H1 (cell line): Measurements from ENCODE around the gene CASS4. TPM values are rescaled to one million over a fixed set of nuclear protein-coding genes. Genes with fewer than 3 reads are reported as not detected.

ENCODE experiments used
- CTCF ChIA-PET: fragments of 300-600 bp; sonication (Branson Sonifier 250); formaldehyde crosslinking; loops from one replicate; lab custom pipeline; 2021; ENCODE audit not compliant: partially characterized antibody; lab: Charles Lee
- POLR2A ChIA-PET: fragments of 300-600 bp; sonication (Branson Sonifier 250); formaldehyde crosslinking; loops from one replicate; lab custom pipeline; 2021; ENCODE audit warnings: inconsistent platforms; ENCODE audit not compliant: partially characterized antibody; lab: Charles Lee
- DNase-seq, 2 experiments: peaks; one replicate each; pipeline versions ENCODE4 v3.0.0 to v3.0.0-alpha.2; 2010 to 2022; ENCODE audit warnings: low spot score in 2 of 2, low read depth in 1 of 2, mixed read lengths in 1 of 2
- FAIRE-seq: peaks from 2 replicates; lab custom pipeline; 2011; peaks lifted over from hg19 to GRCh38; lab: Jason Lieb, UNC
- H2AFZ ChIP-seq: 2 replicates; pipeline ENCODE4 v1.8.1; 2012; ENCODE audit warnings: low read length, inconsistent platforms
- H2AK5ac ChIP-seq: 2 replicates; pipeline ENCODE4 v1.6.1; 2013; ENCODE audit warnings: low read depth, low read length
- H2BK120ac ChIP-seq: replicated peaks from 2 replicates; pipeline ENCODE3; 2013; ENCODE audit warnings: low read depth, low read length, inconsistent platforms
- H2BK12ac ChIP-seq: 2 replicates; pipeline ENCODE4 v1.6.1; 2013; ENCODE audit warnings: low read depth, low read length
- H2BK15ac ChIP-seq: 2 replicates; pipeline ENCODE4 v1.6.1; 2013; ENCODE audit warnings: low read length
- H2BK20ac ChIP-seq: 2 replicates; pipeline ENCODE4 v1.6.1; 2013; ENCODE audit warnings: low read length
- H2BK5ac ChIP-seq: 2 replicates; pipeline ENCODE4 v1.6.1; 2013; ENCODE audit warnings: low read depth, low read length
- H3K14ac ChIP-seq: 2 replicates; pipeline ENCODE4 v1.6.1; 2013; ENCODE audit warnings: inconsistent platforms; ENCODE audit not compliant: insufficient read length
- H3K18ac ChIP-seq: 2 replicates; pipeline ENCODE4 v1.6.1; 2013; ENCODE audit warnings: low read length; ENCODE audit errors: extremely low read depth
- H3K23ac ChIP-seq: 2 replicates; pipeline ENCODE4 v1.6.1; 2013; ENCODE audit warnings: inconsistent platforms; ENCODE audit not compliant: insufficient read length
- H3K23me2 ChIP-seq: 2 replicates; pipeline ENCODE4 v1.6.1; 2013; ENCODE audit warnings: low read depth, low read length
- H3K27ac ChIP-seq: 2 replicates; pipeline ENCODE4 v1.6.1; 2011; ENCODE audit warnings: low read depth, low read length, inconsistent platforms
- H3K27me3 ChIP-seq, 4 experiments: replicated peaks in 1 of 4; 1 replicate in 1 of 4; 2 replicates in 3 of 4; pipeline versions ENCODE4 v1.6.1 to v1.8.1; 2011 to 2013; ENCODE audit warnings: low read length in 3 of 4, mild to moderate bottlenecking in 3 of 4, inconsistent platforms in 2 of 4, mixed read lengths in 2 of 4, moderate library complexity in 1 of 4; ENCODE audit not compliant: control insufficient read depth in 3 of 4, insufficient read depth in 3 of 4; ENCODE audit errors: extremely low read depth in 1 of 4
- H3K36me3 ChIP-seq, 4 experiments: 2 replicates each; pipeline versions ENCODE4 v1.6.1 to v1.8.1; 2011 to 2013; ENCODE audit warnings: mild to moderate bottlenecking in 4 of 4, low read length in 3 of 4, moderate library complexity in 2 of 4, control low read depth in 1 of 4, inconsistent platforms in 1 of 4; ENCODE audit not compliant: insufficient read depth in 4 of 4, control insufficient read depth in 2 of 4
- H3K4ac ChIP-seq: replicated peaks from 2 replicates; pipeline ENCODE3; 2013; ENCODE audit warnings: low read length, low read depth, mixed read lengths, inconsistent platforms; ENCODE audit not compliant: insufficient read length
- H3K4me1 ChIP-seq, 4 experiments: replicated peaks in 1 of 4; 1 replicate in 1 of 4; 2 replicates in 3 of 4; pipeline versions ENCODE4 v1.6.1 to v1.8.1; 2011 to 2013; ENCODE audit warnings: low read length in 3 of 4, inconsistent platforms in 2 of 4, mixed read lengths in 1 of 4; ENCODE audit not compliant: insufficient read depth in 4 of 4, control insufficient read depth in 3 of 4
- H3K4me2 ChIP-seq, 2 experiments: 2 replicates each; pipeline versions ENCODE4 v1.6.1 to v1.8.1; 2011 to 2013; ENCODE audit warnings: low read depth in 2 of 2, low read length in 2 of 2, control low read depth in 1 of 2, inconsistent platforms in 1 of 2, mild to moderate bottlenecking in 1 of 2; ENCODE audit not compliant: insufficient read depth in 1 of 2
- H3K4me3 ChIP-seq, 4 experiments: fragments of 200-600, 300-600 bp in 1 of 4; sonication (generic), shearing (Covaris generic), sonication (Bioruptor Twin) in 1 of 4; 2 replicates each; pipeline versions ENCODE4 v1.5.1 to v1.8.1; 2011 to 2016; ENCODE audit warnings: low read length in 4 of 4, low read depth in 3 of 4, control low read depth in 2 of 4, inconsistent platforms in 2 of 4, mild to moderate bottlenecking in 2 of 4, mixed read lengths in 1 of 4, moderate library complexity in 1 of 4; ENCODE audit not compliant: insufficient read depth in 2 of 4; ENCODE audit errors: extremely low read depth in 1 of 4
- H3K56ac ChIP-seq: replicated peaks from 2 replicates; pipeline ENCODE3; 2013; ENCODE audit warnings: low read depth, mild to moderate bottlenecking, mixed read lengths, low read length, inconsistent platforms; ENCODE audit not compliant: insufficient read length
- H3K79me1 ChIP-seq: 2 replicates; pipeline ENCODE4 v1.6.1; 2013; ENCODE audit warnings: low read depth, low read length, control low read depth
- H3K79me2 ChIP-seq, 2 experiments: 2 replicates each; pipeline versions ENCODE4 v1.6.1 to v1.8.1; 2012 to 2013; ENCODE audit warnings: low read length in 2 of 2, mild to moderate bottlenecking in 2 of 2, inconsistent platforms in 1 of 2; ENCODE audit not compliant: insufficient read depth in 2 of 2, control insufficient read depth in 1 of 2
- H3K9ac ChIP-seq, 4 experiments: replicated peaks in 1 of 4; 1 replicate in 1 of 4; 2 replicates in 3 of 4; pipeline versions ENCODE4 v1.6.1 to v1.8.1; 2011 to 2013; ENCODE audit warnings: low read depth in 3 of 4, low read length in 3 of 4, control low read depth in 2 of 4, mild to moderate bottlenecking in 2 of 4, moderate library complexity in 2 of 4, inconsistent platforms in 1 of 4; ENCODE audit errors: extremely low read depth in 1 of 4
- H3K9me3 ChIP-seq, 2 experiments: 2 replicates each; pipeline versions ENCODE4 v1.6.1 to v1.8.1; 2012 to 2013; ENCODE audit warnings: mild to moderate bottlenecking in 2 of 2, moderate library complexity in 2 of 2, control low read depth in 1 of 2, inconsistent platforms in 1 of 2, low read depth in 1 of 2, low read length in 1 of 2, mixed read lengths in 1 of 2; ENCODE audit not compliant: insufficient read depth in 2 of 2
- H4K20me1 ChIP-seq, 2 experiments: replicated peaks in 1 of 2; 2 replicates each; pipeline versions ENCODE3 to v1.8.1; 2011 to 2013; ENCODE audit warnings: inconsistent platforms in 2 of 2, low read length in 2 of 2, mild to moderate bottlenecking in 1 of 2; ENCODE audit not compliant: insufficient read depth in 2 of 2, control insufficient read depth in 1 of 2
- H4K5ac ChIP-seq: 2 replicates; pipeline ENCODE4 v1.6.1; 2013; ENCODE audit warnings: low read length, low read depth, mixed read lengths, inconsistent platforms; ENCODE audit not compliant: insufficient read length
- H4K8ac ChIP-seq: 2 replicates; pipeline ENCODE4 v1.8.0; 2013; ENCODE audit warnings: mild to moderate bottlenecking, moderate library complexity, low read length, inconsistent platforms; ENCODE audit not compliant: insufficient read depth; ENCODE audit errors: extremely low read depth
- H4K91ac ChIP-seq: replicated peaks from 2 replicates; pipeline ENCODE3; 2013; ENCODE audit warnings: low read length, mixed read lengths, inconsistent platforms; ENCODE audit not compliant: insufficient read length
- CBX5 ChIP-seq: fragments of 300-800, 300-1000 bp; sonication (generic); IDR thresholded peaks from 2 replicates; pipeline ENCODE4 v1.7.1; 2016; ENCODE audit warnings: antibody characterized with exemption, low read length, low read depth
- CHD1 ChIP-seq: IDR thresholded peaks from 2 replicates; pipeline ENCODE4 v1.6.1; 2012; ENCODE audit warnings: low read depth, low read length, improper control_type of control experiment
- CHD2 ChIP-seq: IDR thresholded peaks from 2 replicates; pipeline ENCODE4 v1.6.1; 2012; ENCODE audit warnings: low read length, improper control_type of control experiment
- CREB1 ChIP-seq: IDR thresholded peaks from 2 replicates; pipeline ENCODE4 v1.6.1; 2012; ENCODE audit warnings: inconsistent platforms
- E2F6 ChIP-seq: IDR thresholded peaks from 2 replicates; pipeline ENCODE4 v1.6.1; 2012; ENCODE audit warnings: inconsistent platforms
- EP300 ChIP-seq, 2 experiments: IDR thresholded peaks; 1 replicate in 1 of 2; 2 replicates in 1 of 2; pipeline ENCODE4 v1.6.1; 2011 to 2012; ENCODE audit warnings: low read depth in 2 of 2, low read length in 2 of 2, mild to moderate bottlenecking in 2 of 2, borderline replicate concordance in 1 of 2, inconsistent platforms in 1 of 2, moderate library complexity in 1 of 2
- HDAC2 ChIP-seq, 2 experiments: fragments of 300-600 bp in 1 of 2; sonication (generic) in 1 of 2; IDR thresholded peaks; 2 replicates each; pipeline ENCODE4 v1.6.1; 2011 to 2012; ENCODE audit warnings: low read depth in 2 of 2, low read length in 2 of 2, mild to moderate bottlenecking in 2 of 2, moderate library complexity in 2 of 2, borderline replicate concordance in 1 of 2, inconsistent platforms in 1 of 2
- MAFK ChIP-seq: IDR thresholded peaks from 2 replicates; pipeline ENCODE4 v1.6.1; 2012; ENCODE audit warnings: low read depth, mild to moderate bottlenecking, improper control_type of control experiment, low read length
- MAX ChIP-seq: IDR thresholded peaks from 2 replicates; pipeline ENCODE4 v1.6.1; 2012; ENCODE audit warnings: inconsistent platforms
- NRF1 ChIP-seq: IDR thresholded peaks from 2 replicates; pipeline ENCODE4 v1.6.1; 2011; ENCODE audit warnings: mild to moderate bottlenecking, low read depth, low read length, improper control_type of control experiment
- RXRA ChIP-seq: IDR thresholded peaks from 2 replicates; pipeline ENCODE4 v1.6.1; 2011; ENCODE audit warnings: low read depth, mild to moderate bottlenecking, low read length, moderate library complexity; ENCODE audit not compliant: insufficient read depth
- SP1 ChIP-seq: IDR thresholded peaks from 2 replicates; pipeline ENCODE4 v1.6.1; 2011; ENCODE audit warnings: low read depth, low read length
- SRF ChIP-seq: IDR thresholded peaks from 2 replicates; pipeline ENCODE4 v1.6.1; 2011; ENCODE audit warnings: mild to moderate bottlenecking, low read depth, low read length, moderate library complexity
- TEAD4 ChIP-seq: IDR thresholded peaks from 2 replicates; pipeline ENCODE4 v1.6.1; 2012; ENCODE audit warnings: low read depth, low read length, inconsistent platforms, mixed read lengths
- WGBS, 2 experiments: shearing (Covaris generic) in 1 of 2; methylation state at CpG; one replicate each; pipeline versions ENCODE4 v1.1.6 to v1.1.7; 2013 to 2015; ENCODE audit warnings: low lambda C conversion rate in 2 of 2, mixed read lengths in 2 of 2, inconsistent platforms in 1 of 2, low coverage in 1 of 2, missing lambda C conversion rate in 1 of 2; ENCODE audit not compliant: insufficient replicate concordance in 2 of 2, insufficient coverage in 1 of 2, insufficient read length in 1 of 2; ENCODE audit errors: extremely low coverage in 1 of 2, missing lambda C conversion rate in 1 of 2; 5-methylcytosine and 5-hydroxymethylcytosine counted together
- polyA plus RNA-seq, 7 experiments: library from polyadenylated mRNA; depleted of rRNA in 3 of 7; stranded (reverse) in 5 of 7; unstranded in 2 of 7; fragments of >200 nt in 5 of 7; fragments of 200-250 nt in 2 of 7; gene quantifications; 1 replicate in 5 of 7; 2 replicates in 1 of 7; 4 replicates in 1 of 7; pipeline versions ENCODE4 v1.2.1 to v1.2.3, GENCODE V29; 2011 to 2013; ENCODE audit warnings: missing spikeins in 2 of 7, mixed read lengths in 2 of 7
- total RNA-seq: library from RNA; stranded (reverse); fragmentation: NEBNext Ultra II Directional; extraction: Animal tissue kit (Norgen Biotek cat#: 25700); gene quantifications from 2 replicates; pipeline ENCODE4 v1.2.1, GENCODE V29; 2021

Gene CASS4
- total and polyA plus RNA-seq, 2 of the 8 experiments (the other 6 are each of a cell fraction or from before 2014, with no cell fraction given): not detected

- Histone ChIP-seq H4K8ac (no peak overlapping the region), H3K4ac (no peak overlapping the region), H2BK5ac (no peak overlapping the region), H3K9ac (no peak overlapping the region), H3K14ac (no peak overlapping the region), H4K5ac (no peak overlapping the region), H3K4me1 (no peaks in the 10 kb centered on the region), H4K20me1 (peaks cover 0 to 1% of the 10 kb centered on the region in 2 experiments), H3K36me3 (no peaks in the 10 kb centered on the region), H3K4me2 (no peak overlapping the region), H3K4me3 (no peak overlapping the region), H2AFZ (no peak overlapping the region), H3K56ac (no peak overlapping the region), H4K91ac (no peak overlapping the region), H2AK5ac (no peak overlapping the region), H3K27me3 (peaks cover 0 to 1% (median 0%) of the 10 kb centered on the region in 4 experiments; a peak in 2 of 7 replicates), H3K79me2 (no peaks in the 10 kb centered on the region), H3K27ac (no peak overlapping the region)
- ChIA-PET CTCF (interaction anchor here (0.9 to 1.2 kb wide), 3 partner anchors 14 to 147 kb away, joined by 3 read pairs; no protein-coding TSS in a partner anchor), POLR2A (no interaction called here)
- FAIRE-seq (no peak), DNase-seq (no peak)
- WGBS, 2 experiments: 72 to 100% methylated on average over 2 to 6 of the region's 6 CpGs
- TF ChIP-seq SP1: no peak
- no peak for TF ChIP-seq TEAD4
- no peak for TF ChIP-seq CHD2
- no peak for TF ChIP-seq SRF
- no peak for TF ChIP-seq EP300 (IDR thresholded peaks at IDR 0.05; ENCODE audit: borderline replicate concordance in 1 of 2, low read depth in 2 of 2, low read length in 2 of 2)
- TF ChIP-seq RXRA: no peak
- no peak for TF ChIP-seq MAX
- no peak for TF ChIP-seq CREB1
- TF ChIP-seq MAFK: no peak
- no peak for TF ChIP-seq CHD1
- no peak for TF ChIP-seq CBX5
- TF ChIP-seq E2F6: no peak
- no peak for TF ChIP-seq NRF1
- TF ChIP-seq HDAC2 (IDR thresholded peaks at IDR 0.05; ENCODE audit: borderline replicate concordance in 1 of 2, low read depth in 2 of 2, low read length in 2 of 2): no peak
- TF ChIP-seq, all 59 proteins: peak for 0
- Histone ChIP-seq H3K23ac (no peak overlapping the region), H3K9me3 (no peaks in the 10 kb centered on the region), H2BK15ac (no peak overlapping the region), H3K23me2 (no peaks in the 10 kb centered on the region), H2BK20ac (no peak overlapping the region), H3K79me1 (no peaks in the 10 kb centered on the region), H2BK12ac (no peak overlapping the region), H2BK120ac (no peak overlapping the region), H3K18ac (no peak overlapping the region)
Observed at GRCh38 chr20:56429502-56429901, 17.4 kb downstream of the CASS4 start.
